Activated T-cell treated with anti-CD3 and anti-CD28 coated beads, Interleukin-2, amount 50 U/mL, for 1 hour (primary cell): Measurements from ENCODE around the gene PNPLA8.

Experiments used
- DNase-seq: peaks from one replicate; pipeline ENCODE4 v3.0.0-alpha.2; 2020

PNPLA8 gene

DNA sequence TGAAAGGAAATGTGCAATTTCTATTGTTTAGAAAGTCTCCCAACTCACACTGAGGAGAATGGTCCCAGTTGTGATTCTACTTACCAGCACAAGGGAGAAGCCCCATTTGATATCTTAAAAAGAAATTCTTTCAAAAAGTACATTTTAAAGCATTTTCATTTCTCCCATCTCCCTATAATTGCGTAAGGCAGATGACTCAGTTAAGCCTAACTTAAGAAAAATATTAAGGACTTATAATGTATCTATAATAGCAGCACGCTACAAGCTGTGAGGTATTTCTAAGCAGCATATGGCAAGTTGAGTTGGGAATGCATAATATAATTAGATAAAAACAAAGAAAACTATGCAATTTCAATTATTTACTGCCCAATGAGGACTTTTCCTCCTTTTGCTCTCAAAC lies 61.2 kb downstream of the PNPLA8 start:
- DNase-seq, result no peak

DNA sequence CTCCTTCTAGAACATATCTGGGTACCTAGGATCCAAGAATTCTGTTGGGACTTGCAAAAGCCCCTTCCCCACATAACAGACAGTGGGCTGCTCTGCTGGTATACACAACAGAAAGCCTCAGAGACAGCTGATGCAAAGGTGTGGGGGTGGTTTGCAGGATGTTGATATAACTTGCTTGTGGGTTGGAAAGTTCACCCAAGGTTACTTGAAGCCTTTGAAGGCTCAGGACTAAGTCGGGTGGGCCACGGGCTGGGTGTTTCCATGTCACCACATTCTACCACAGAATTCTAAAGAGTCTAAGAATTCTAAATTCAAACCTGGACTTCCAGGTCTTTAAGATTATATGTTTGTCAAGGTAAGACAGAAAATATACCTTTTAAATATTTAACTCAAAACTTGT lies 62.3 kb downstream of the PNPLA8 start:
- no peak for DNase-seq

DNA sequence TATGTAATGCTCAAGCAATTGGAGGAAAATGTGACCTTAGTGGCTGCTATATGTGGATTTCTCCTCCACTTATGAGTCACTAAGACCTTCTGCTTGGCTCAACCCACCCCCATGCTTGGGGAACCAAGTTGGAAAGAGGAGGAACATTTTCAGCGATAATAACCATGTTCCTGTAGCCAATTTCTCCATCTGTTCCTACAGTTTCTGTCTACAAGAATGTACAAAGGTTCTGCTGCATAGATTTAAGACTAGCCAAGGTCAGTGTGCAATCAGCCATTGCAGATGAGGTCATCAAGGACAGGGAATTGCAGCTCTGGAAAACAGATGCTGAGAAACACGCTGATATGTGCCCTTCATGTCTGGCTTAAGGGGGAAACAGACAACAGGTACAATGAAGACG lies 64.1 kb downstream of the PNPLA8 start:
- no peak for DNase-seq

DNA sequence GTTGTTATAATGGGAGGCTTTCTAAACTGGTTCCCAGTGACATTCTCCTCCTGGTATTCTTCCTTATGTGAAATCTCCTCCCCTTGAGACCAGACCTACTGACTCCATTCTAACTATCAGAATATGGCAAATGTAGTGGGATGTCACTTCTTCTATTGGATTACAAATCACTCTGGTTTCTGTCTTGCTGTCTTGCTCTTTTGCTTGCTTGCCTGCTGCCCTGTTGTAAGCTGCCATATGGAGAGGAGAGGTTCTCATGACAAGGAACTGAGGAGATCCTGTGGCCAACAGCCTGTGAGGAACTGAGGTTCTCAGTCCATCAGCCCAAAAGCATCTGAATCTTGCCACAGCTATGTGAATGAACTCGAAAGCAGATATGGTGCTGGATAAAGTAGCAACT lies 65.0 kb downstream of the PNPLA8 start:
- no peak for DNase-seq

DNA sequence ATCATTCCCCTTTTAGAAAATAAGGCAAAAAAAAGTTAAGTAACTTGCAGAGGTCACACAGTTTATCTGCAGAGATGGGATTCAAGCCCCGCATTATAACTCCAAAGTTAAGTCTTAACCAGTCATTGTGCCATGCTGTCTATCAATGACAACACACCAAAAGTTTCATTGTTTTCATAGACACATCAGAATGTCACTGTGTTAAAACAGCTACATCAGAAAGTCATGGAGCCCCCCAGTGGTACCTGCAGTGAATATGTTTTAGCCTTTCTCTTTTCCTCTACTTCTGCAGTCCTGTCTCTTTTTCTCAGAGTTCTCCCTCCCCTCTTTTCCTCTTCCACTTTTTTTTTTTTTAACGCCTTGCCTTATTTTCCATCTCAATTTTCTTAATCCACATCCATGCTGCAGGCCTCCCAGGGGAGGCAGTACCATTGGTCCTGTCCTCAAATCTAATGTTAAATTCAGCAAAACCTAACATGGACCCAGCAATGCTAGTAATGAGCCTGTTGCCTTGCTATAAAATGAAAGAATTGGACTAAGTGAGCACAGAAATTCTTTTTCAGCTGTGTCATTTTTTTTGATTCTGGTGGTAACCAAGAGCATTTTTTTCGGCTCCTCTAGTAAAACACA lies 65.9 kb downstream of the PNPLA8 start:
- no peak for DNase-seq

DNA sequence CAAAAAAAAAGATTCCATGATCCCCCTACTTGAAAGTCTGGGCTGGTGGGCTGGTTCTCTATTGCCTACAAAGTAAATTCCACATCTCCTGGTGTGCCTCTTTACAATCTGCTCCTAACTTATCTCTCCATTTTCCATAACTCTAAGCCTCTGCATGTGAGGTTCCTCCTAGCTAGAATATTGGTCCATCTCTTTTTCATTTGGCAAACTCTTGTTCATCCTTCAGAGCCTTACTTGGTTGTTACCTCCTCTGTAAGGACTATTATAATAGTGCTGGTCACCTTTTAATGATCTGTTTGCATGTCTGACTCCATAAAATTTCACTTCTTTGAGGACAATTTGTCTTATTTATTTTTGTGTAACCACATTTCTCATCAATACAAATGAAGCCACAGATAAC lies 68.1 kb downstream of the PNPLA8 start:
- DNase-seq, result no peak

DNA sequence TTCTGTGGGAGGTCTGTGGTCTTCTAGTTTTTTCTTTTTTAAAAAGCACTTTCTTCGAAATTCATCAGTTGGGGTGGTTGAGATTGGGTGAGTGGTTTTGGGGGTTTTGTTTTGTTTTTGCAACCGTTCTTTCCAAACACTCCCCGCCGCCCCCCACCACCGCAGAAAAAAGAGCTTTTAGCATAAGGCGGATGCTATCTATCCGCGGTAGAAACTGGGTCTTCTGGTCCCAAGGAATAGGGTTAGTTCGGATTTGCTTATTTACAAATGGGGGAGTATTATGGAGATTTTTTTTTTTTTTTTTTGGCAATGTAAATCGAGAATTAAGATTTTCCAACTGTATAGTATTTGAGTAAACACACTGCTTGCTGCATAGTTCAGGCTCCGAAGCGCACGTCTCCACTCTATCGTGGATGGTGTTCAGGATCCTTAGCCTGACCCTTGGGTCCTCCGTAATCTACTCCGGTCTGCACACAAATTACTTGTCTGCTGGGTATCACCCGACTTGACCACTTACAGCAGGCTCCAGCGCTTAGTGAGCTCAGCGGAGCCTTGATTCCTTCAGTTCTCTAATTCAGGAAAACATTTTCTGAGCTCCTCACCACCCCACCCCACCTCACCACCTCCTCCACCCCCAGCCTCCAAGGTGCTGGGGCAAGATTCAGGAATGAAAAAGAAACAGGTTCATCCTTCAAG lies 68.9 kb downstream of the PNPLA8 start:
- no peak for DNase-seq

DNA sequence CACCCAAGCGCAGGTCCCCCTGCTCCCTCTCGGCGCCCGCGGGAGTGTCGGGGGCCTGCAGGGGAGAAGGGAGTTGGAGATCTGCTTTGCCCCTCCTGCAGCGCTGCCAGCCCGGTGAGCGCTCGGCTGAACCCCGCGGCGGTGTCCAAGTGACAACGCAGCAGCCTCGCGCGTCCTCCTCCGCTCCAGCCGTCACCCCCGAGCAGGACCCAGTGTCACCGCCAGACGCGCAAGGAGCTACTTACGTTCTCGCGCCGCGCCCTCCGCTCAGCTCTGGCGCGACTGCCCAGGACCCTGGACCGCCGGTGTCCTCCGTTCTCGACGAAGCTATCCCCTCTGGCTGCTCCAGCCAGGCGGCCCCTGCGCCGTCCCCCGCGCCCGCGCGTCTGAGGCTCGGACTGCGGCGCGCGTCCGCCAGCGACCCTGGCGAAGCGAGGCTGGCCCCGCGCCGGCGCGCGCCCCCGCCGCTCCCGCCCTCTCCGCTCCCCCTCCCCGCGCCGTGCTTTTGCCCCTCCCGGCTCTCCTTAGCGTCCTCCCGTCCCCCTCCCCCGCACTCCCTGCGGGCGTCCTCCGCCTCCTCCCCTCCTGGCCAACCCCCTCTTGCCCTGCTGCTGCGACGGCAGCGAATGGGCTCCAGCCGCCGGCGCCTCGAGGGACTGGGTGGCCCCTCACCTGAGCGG lies 69.8 kb downstream of the PNPLA8 start, which contains the start of gene NRCAM:
TSS of gene NRCAM (minus strand) at position 439 of the 680 bp plus-strand sequence. CDS start 216,372 bp downstream, outside the sequence.
- peak; percentile 44 for DNase-seq

DNA sequence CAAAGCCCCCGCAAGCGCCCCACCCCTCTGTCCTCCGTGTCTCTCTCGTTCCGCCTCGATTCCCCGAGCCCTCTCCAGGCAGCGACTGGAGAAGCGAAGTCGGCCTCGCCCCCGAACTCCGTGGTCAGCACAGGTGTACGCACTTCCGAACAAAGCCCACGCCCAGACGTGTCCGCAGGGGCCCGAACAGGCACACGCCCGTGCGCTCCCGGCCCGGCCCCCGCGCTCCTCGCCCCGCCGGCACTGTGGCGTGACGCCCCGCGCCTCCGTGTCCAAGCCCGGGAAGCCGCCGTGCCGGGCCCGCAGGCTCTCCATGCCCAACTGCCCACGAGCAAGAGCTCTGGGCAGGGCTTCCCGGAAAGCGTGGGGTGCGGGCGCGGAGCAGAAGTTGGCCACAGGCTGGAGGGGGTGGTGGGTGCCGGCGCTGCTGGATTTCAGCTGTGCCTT lies 70.4 kb downstream of the PNPLA8 start:
- no peak for DNase-seq

DNA sequence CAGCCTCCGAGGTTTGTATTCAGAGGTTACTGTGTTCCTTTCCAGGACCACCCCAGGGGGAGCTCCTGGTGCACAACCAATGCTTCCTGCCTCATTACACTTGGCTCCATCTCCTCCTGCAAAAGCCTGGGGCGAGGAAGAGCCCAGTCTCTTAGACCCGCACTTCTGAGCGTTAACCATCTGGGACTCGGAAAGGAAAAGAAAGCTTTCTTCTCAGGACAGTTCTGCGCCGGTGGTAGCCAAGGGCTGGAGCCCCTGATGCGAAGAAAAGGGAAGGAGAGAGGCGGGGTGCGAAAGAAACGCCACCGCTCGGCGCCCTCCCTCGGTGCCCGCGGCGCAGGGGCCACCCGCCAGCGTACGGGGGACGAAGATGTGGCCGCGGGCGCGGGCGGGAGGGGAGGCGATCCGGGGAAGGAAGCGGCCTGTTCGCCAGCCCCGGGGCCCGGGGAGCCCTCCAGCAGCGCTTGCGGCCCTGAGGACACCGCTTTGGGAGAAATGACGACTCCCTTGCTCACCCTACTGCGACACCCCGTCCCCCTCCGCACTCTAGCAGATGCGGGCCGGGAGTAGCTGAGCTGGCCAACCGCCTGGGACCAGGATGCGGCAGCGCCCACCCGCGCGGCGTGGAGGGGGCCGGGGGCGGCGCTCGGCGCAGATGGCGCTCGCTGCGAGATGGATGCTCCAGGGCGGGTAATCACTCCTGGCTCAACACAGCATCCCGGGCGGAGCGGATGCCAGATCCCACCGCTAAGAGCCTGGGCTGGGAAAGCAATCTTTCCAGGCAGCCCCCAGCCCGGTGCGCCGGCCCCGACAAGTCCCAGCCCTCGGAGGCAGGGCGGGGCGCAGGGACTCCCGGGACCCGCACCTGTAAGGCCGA lies 71.0 kb downstream of the PNPLA8 start:
- peak; percentile 27 for DNase-seq

DNA sequence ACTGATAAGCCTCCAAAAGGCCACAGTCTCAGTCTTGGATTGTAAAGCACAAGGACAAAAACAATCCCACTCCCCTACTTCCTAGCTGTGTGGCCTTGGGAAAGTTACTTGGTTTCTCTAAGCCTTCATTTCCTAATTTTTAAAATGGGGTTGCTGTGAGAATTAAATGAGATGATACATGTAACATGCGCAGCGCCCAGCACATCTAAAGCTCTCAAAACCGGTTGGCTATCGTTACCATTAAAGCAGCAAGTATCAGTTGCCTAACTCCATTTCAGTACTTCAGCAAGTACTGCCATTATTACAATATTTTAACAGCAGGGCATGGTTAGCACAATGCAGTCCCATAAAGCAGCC lies 71.6 kb downstream of the PNPLA8 start:
- DNase-seq, result no peak

DNA sequence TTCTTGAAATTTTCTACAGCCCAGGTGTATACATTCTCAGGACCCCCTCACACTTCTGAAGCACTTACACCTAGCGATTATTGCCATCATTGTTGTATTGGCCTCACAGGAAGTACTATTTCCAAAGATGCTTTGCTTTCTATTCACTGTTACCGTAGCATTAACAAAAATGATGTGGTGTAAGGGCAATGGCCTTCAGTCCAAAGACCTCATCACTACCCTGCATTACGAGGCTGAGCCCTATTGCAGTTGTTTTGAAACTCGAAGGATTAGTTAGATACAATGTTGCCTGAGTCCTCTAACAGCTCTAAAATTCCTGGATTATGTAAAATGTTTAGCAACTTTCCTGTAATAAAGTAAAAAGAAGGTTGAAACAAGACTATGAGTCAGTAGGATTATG lies 72.6 kb downstream of the PNPLA8 start:
- no peak for DNase-seq

DNA sequence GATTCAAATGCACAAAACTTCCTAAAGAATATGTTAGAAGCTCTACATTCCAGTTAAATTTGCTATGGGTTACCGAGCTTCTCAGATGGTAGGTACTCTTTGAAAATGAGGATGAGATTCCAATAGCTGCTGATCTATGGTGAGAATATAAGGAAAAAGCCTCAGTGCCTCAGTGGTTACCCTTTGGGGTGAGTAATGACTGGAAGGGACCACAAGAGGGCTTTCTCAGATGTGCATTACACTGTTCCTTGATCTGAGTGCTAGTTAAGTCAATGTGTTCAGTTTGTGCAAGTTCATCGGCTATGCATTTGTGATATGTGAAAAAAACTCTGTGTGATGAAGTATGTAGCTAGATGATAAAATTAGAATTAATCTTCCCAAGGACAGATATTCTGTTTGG lies 73.2 kb downstream of the PNPLA8 start:
- DNase-seq, result no peak

DNA sequence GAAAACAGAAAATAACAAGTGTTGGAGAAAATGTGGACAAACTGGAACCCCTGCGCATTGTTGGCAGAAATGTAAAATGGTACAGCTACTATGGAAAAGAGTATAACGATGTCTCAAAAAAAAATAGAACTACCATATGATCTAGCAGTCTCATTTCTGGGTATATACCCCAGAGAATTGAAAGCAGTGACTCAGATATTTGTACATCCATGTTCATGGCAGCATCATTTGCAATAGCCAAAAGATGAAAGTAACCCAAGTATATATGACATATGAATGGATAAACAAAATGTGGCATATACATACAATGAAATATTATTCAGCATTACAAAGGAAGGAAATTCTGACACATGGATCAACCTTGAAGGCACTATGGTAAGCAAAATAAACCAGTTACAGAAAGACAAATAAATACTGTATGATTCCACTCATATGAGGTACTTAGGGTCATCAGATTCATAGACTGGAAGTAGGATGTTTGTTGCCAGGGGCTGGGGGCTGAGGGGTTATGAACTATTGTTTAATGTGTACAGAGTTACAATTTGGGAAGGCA lies 74.6 kb downstream of the PNPLA8 start:
- no peak for DNase-seq

DNA sequence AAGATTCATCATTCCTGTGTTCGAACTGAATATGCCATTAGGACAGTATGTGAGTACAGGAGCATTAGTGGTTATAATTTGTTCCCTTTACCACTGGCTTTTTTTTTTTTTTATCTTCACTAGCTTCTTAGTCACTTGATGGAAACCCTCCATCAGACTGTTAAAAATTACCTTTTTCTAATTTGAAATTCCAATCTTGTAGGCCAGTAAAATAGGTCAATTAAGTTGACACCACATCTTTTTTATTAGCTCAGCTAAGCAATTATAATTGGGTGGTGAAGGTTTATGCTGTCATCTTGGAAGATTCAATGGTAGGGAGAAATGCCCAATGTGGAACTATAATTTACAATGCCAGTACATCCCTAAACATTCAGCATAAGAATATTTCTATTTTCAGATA lies 75.8 kb downstream of the PNPLA8 start:
- DNase-seq, result no peak

DNA sequence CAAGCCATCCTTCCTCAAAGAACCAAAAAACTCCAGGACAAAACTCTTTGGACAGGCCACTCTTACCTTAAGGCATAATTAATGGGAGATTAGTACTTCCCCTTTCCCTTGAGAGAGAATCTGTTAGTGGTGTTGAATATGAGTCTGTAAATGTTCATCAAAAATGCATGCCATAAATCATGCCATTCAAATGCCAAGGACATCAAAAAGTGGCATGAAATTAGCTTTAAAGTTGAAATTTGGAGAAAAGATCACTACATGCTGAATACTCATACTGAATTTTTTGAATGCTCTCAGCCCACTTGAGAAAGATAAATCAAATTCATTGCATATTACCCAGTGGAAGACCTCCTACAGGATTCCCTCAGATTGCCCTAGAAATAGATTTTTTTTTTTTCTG lies 76.4 kb downstream of the PNPLA8 start:
- DNase-seq, result no peak

DNA sequence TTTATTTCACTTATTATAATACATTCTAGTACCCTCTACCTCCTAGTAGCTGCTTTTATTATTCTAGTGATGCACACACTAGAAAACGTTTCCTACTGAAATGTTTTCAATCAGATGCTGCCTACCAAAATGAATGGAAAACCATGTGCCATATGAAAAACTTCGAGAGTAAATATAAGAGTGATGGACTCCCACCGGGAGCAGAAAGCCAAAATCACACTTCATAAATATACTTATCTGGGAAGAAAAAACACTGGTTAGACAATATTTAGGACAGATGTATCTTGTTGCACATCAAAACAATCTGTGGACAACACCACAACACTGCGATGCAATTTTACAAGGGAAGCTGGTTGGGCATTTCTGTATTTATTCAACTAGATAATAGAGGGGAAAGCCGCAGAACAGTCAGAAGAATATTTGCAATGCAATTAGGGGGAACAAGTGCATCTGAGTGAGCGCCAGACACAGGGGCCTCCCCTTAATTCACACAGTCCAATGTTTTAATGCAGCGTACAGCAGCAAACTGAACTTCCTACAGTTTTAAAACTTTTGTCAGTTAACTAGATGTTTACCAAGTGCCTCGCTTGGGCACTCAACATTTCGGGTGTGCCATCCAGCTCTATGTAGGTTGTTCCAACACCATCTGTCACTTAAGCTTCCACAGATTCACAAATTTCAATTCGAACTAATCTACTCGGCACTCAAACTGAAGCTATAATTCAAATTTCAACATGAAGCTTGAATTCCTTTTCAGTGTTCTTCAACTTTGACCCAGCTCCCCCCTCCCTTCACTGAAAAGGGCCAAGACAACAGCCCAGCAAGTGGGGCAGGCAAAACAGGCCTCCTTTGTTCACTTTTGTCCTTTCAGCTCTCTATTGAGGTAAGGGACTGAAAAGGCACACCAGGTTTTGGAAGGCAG lies 77.1 kb downstream of the PNPLA8 start:
- no peak for DNase-seq

DNA sequence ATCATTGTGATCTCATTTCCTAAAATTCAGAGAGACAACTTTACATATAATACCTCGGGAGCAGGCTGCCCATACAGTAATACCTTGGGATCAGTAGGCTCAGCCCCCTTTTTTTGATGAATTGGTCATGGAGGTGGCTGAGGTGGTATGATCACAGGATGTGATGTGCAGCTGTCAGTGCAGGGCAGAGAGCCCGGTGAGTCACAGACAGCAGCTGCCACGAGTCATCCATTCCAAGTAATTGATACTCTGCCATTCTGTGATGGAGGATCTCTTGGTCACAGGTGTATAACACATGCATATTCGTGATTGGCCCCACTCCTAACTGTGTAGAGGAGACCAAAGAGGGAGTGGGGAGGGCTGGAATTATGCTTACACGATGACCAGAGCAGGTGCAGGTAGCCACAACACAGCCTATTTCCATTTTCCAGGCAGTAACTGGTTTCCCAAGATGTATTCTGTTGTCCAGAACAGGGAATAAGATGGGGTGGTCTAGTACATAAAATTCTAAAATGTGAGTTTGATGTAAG lies 83.8 kb downstream of the PNPLA8 start:
- DNase-seq, result no peak

DNA sequence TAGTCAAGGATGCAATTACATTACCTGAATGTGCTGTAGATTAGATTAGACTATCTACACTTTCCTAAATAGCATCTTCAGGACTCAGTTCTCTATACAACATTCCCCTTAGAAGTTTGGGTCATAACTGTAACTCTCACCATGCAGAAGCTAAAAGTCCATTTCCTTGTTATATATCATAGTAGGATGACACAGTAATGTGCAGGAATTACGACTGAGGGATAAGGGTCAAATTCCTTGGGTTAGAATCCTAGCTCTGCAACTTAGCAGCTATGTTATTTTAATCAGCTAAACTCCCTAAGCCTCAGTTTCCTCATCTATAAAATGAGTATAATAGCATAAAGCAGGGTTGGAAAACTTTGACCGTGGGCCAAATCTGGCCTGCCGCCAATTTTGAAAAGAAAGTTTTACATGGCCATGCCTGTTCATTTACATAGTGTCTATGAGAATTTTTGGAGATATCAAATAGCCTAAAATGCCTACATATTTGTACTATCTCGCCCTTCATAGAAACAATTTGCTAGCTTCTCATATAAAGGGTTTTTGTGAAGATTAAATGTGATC lies 84.5 kb downstream of the PNPLA8 start:
- no peak for DNase-seq

DNA sequence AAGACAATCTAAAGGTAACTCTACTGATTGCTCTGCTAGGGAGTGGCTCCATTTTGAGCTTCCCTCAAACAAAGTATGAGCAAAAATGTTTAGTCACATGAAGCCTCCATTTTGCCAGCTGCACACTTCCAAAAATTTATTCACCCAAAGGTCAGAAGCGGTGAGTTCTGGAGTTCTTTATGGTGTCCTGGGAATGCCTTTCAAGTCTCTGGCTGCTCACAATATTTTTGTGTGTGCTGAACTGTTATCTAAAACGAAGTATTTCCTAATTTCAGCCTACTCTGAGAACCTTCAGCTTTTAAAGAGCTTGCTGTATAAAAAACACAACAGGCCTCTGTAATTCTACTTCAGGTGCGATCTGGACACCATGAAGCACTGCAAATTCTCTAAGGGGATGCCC lies 85.3 kb downstream of the PNPLA8 start:
- no peak for DNase-seq

DNA sequence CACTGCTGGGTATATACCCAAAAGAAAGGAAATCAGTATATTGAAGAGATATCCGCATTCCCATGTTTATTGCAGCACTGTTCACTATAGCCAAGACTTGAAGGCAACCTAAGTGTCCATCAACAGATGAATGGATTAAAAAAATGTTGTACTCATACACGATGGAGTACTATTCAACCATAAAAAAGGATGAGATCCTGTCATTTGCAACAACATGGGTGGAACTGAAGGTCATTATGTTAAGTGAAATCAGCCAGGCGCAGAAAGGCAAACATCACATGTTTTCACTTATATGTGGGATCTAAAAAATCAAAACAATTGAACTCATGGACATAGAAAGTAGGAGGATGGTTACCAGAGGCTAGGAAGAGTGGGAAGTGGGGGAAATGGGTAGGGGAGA lies 89.0 kb downstream of the PNPLA8 start:
- no peak for DNase-seq
